HEK293 (cell line): ENCODE measurements around the gene HAUS8.

Source experiments
- KLF10 ChIP-seq: fragments of 450-650 bp; IDR thresholded peaks from 2 replicates; pipeline ENCODE4 v1.5.1; 2018; ENCODE audit warnings: missing biosample characterization, mild to moderate bottlenecking, missing genetic modification characterization
- TCF7L2 ChIP-seq: IDR thresholded peaks from 2 replicates; pipeline ENCODE4 v1.6.1; 2011; ENCODE audit warnings: low read depth, mild to moderate bottlenecking, inconsistent platforms, low read length, moderate library complexity, borderline replicate concordance
- YY1 ChIP-seq: fragments of 450-650 bp; formaldehyde crosslinking; IDR thresholded peaks from 2 replicates; pipeline ENCODE4 v1.5.1; 2018; ENCODE audit warnings: missing biosample characterization, missing genetic modification characterization
- YY2 ChIP-seq: fragments of 450-650 bp; formaldehyde crosslinking; IDR thresholded peaks from 2 replicates; pipeline ENCODE4 v1.5.1; 2016; ENCODE audit warnings: missing biosample characterization, missing genetic modification characterization
- ZBTB1 ChIP-seq: fragments of 450-650 bp; formaldehyde crosslinking; IDR thresholded peaks from 2 replicates; pipeline ENCODE4 v1.5.1; 2016; ENCODE audit warnings: missing biosample characterization, missing genetic modification characterization
- ZNF146 ChIP-seq: fragments of 450-650 bp; formaldehyde crosslinking; IDR thresholded peaks from 2 replicates; pipeline ENCODE4 v1.5.1; 2016; ENCODE audit warnings: missing biosample characterization, missing genetic modification characterization
- ZNF174 ChIP-seq: fragments of 450-650 bp; formaldehyde crosslinking; IDR thresholded peaks from 2 replicates; pipeline ENCODE4 v1.5.0; 2017; ENCODE audit warnings: missing biosample characterization, mild to moderate bottlenecking, missing genetic modification characterization
- ZNF2 ChIP-seq: fragments of 450-650 bp; formaldehyde crosslinking; IDR thresholded peaks from 2 replicates; pipeline ENCODE4 v1.5.1; 2016; ENCODE audit warnings: missing biosample characterization, missing genetic modification characterization
- ZNF223 ChIP-seq: fragments of 450-650 bp; formaldehyde crosslinking; IDR thresholded peaks from 2 replicates; pipeline ENCODE4 v1.5.1; 2016; ENCODE audit warnings: missing biosample characterization, missing genetic modification characterization
- ZNF423 ChIP-seq: fragments of 450-650 bp; formaldehyde crosslinking; IDR thresholded peaks from 2 replicates; pipeline ENCODE4 v1.5.1; 2016; ENCODE audit warnings: missing biosample characterization, missing genetic modification characterization
- TF ChIP-seq, protein P1 (sequence below): fragments of 450-650 bp; formaldehyde crosslinking; IDR thresholded peaks from 2 replicates; pipeline ENCODE4 v1.5.1; 2017; ENCODE audit warnings: missing biosample characterization, missing genetic modification characterization
- TF ChIP-seq, protein P2 (sequence below): fragments of 450-650 bp; formaldehyde crosslinking; IDR thresholded peaks from 2 replicates; pipeline ENCODE4 v1.5.1; 2016; ENCODE audit warnings: missing biosample characterization, missing genetic modification characterization
- TF ChIP-seq, protein P3 (sequence below): fragments of 450-650 bp; formaldehyde crosslinking; IDR thresholded peaks from 2 replicates; pipeline ENCODE4 v1.5.1; 2016; ENCODE audit warnings: missing biosample characterization, missing genetic modification characterization

DNA sequence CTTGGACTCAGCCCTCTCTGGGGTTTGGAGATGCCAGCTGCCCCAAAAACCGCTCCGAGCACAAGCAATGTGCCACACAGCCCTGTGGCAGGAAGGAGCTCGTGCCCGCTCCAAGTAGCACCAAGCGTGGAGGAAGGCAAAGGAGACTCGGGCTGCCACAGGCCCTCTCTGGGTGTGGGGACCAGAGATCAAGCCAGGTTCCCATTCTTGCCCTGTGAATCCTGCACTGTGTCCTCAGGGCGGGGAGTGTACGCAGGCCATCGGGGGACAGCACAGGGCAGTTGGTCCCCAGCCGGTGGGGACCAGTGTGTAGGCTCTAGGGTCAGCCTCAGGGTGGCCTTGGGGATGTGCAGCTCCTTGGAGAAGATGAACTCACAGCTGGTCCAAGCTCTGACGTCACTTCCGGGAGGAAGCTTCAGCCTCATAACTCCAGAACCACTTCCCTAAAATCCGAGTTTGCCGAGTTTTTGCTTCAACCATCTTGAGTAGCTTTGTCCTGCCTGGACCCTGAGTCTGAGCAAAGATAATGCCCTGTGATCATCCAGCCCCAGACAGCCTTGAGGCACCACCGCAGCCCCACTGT is 39.3 kb downstream of the HAUS8 start:
- TF ChIP-seq ZNF423 (no peak), ZBTB1 (tag by site-specific recombination) (no peak), ZNF174 (no peak), YY1 (tag by site-specific recombination) (no peak), TCF7L2 (no peak), ZNF2 (tag by site-specific recombination) (no peak), ZNF223 (no peak), KLF10 (tag by site-specific recombination) (no peak), ZNF146 (no peak), YY2 (tag by site-specific recombination) (no peak)
- TF ChIP-seq, protein P1, sequence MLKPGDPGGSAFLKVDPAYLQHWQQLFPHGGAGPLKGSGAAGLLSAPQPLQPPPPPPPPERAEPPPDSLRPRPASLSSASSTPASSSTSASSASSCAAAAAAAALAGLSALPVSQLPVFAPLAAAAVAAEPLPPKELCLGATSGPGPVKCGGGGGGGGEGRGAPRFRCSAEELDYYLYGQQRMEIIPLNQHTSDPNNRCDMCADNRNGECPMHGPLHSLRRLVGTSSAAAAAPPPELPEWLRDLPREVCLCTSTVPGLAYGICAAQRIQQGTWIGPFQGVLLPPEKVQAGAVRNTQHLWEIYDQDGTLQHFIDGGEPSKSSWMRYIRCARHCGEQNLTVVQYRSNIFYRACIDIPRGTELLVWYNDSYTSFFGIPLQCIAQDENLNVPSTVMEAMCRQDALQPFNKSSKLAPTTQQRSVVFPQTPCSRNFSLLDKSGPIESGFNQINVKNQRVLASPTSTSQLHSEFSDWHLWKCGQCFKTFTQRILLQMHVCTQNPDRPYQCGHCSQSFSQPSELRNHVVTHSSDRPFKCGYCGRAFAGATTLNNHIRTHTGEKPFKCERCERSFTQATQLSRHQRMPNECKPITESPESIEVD (tag by site-specific recombination) = no peak
- TF ChIP-seq, protein P2, sequence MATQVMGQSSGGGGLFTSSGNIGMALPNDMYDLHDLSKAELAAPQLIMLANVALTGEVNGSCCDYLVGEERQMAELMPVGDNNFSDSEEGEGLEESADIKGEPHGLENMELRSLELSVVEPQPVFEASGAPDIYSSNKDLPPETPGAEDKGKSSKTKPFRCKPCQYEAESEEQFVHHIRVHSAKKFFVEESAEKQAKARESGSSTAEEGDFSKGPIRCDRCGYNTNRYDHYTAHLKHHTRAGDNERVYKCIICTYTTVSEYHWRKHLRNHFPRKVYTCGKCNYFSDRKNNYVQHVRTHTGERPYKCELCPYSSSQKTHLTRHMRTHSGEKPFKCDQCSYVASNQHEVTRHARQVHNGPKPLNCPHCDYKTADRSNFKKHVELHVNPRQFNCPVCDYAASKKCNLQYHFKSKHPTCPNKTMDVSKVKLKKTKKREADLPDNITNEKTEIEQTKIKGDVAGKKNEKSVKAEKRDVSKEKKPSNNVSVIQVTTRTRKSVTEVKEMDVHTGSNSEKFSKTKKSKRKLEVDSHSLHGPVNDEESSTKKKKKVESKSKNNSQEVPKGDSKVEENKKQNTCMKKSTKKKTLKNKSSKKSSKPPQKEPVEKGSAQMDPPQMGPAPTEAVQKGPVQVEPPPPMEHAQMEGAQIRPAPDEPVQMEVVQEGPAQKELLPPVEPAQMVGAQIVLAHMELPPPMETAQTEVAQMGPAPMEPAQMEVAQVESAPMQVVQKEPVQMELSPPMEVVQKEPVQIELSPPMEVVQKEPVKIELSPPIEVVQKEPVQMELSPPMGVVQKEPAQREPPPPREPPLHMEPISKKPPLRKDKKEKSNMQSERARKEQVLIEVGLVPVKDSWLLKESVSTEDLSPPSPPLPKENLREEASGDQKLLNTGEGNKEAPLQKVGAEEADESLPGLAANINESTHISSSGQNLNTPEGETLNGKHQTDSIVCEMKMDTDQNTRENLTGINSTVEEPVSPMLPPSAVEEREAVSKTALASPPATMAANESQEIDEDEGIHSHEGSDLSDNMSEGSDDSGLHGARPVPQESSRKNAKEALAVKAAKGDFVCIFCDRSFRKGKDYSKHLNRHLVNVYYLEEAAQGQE = no peak
- TF ChIP-seq, protein P3, sequence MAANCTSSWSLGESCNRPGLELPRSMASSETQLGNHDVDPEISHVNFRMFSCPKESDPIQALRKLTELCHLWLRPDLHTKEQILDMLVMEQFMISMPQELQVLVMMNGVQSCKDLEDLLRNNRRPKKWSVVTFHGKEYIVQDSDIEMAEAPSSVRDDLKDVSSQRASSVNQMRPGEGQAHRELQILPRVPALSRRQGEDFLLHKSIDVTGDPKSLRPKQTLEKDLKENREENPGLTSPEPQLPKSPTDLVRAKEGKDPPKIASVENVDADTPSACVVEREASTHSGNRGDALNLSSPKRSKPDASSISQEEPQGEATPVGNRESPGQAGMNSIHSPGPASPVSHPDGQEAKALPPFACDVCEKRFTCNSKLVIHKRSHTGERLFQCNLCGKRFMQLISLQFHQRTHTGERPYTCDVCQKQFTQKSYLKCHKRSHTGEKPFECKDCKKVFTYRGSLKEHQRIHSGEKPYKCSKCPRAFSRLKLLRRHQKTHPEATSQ (tag by site-specific recombination) = no peak
